Body of pancreas (tissue), 4 donors: Measurements from ENCODE around the gene OR52A1. TPM values are rescaled to one million over a fixed set of nuclear protein-coding genes. Genes with fewer than 3 reads are reported as not detected.

Experiments used
- ATAC-seq: fragments of 150-250 bp; one replicate; pipeline ENCODE4 v1.9.1; 2016
- DNase-seq, 4 donors: peaks; one replicate each; pipeline ENCODE4 v3.0.0-alpha.2; 2019
- H3K27ac ChIP-seq, 4 donors: fragments of 200-600 bp; sonication (generic); 1 replicate in 3 of 4; 2 replicates in 1 of 4; pipeline versions ENCODE4 v1.5.1 to v1.6.1; 2016 to 2019; ENCODE audit warnings: mild to moderate bottlenecking in 1 of 4, mixed read lengths in 1 of 4, moderate library complexity in 1 of 4
- H3K27me3 ChIP-seq, 2 donors: fragments of 200-600 bp; sonication (generic); one replicate each; pipeline ENCODE4 v1.6.0; 2016; ENCODE audit warnings: mild to moderate bottlenecking in 1 of 2
- H3K36me3 ChIP-seq, 2 donors: fragments of 200-600 bp; sonication (generic); replicated peaks in 1 of 2; 2 replicates each; pipeline ENCODE4 v1.5.1; 2016; ENCODE audit warnings: low read depth in 2 of 2; ENCODE audit not compliant: insufficient read depth in 1 of 2
- H3K4me1 ChIP-seq: fragments of 200-600 bp; sonication (generic); one replicate; pipeline ENCODE4 v1.6.0; 2016
- H3K4me3 ChIP-seq, 2 donors: fragments of 200-600 bp; sonication (generic); 1 replicate in 1 of 2; 2 replicates in 1 of 2; pipeline ENCODE4 v1.5.1; 2016 to 2019
- H3K9me3 ChIP-seq, 3 donors: fragments of 200-600 bp; sonication (generic); 1 replicate in 2 of 3; 2 replicates in 1 of 3; pipeline ENCODE4 v1.5.1; 2016
- POLR2A ChIP-seq, 3 donors: fragments of 450-650 bp; IDR thresholded peaks; one replicate each; pipeline ENCODE4 v1.6.1; 2016; ENCODE audit warnings: antibody characterized with exemption in 3 of 3, mild to moderate bottlenecking in 2 of 3
- WGBS, 2 donors: methylation state at CpG; one replicate each; pipeline ENCODE4 v1.1.5; 2017; 5-methylcytosine and 5-hydroxymethylcytosine counted together
- intact Hi-C: fragments of 100-400 bp; cut with DNase I; formaldehyde crosslinking; loops from one replicate; pipeline ENCODE4 v1.15.1; 2023
- total RNA-seq, 2 donors: library from RNA; depleted of rRNA; stranded (reverse); fragments of >200 nt; gene quantifications; one replicate each; pipeline ENCODE4 v1.1.0, GENCODE V29; 2016
- TF ChIP-seq, protein P1 (sequence below), 7 experiments: fragments of 450-650 bp in 4 of 7; fragments of 200-600 bp in 3 of 7; sonication (generic) in 3 of 7; IDR thresholded peaks; one replicate each; pipeline ENCODE4 v1.5.1; 2016 to 2019; ENCODE audit warnings: antibody characterized with exemption in 7 of 7

The OR52A1 gene
- not detected for total RNA-seq

DNA sequence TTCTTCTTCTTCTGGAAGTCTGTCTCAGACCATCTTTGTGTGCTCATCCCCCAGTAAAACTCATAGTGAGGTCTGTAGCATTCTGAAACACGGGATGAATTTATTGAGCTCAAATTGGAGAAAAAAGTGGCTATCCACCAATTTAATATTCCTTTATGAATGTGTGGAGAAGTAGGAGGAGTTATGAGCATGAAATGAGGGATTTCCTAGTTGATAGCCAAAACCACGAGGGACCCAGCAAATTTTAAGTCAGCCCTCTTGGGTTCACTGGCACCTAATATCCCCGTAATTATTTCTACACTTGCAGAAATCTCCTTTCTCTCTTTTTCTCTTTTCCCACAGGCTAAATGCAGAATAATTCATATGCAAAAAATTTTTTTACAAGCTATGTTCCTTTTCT lies at the start of gene OR52A1:
OR52A1 (minus strand) TSS at position 101 of the 400 bp plus-strand sequence. CDS start 2,388 bp downstream, outside the sequence.
- WGBS, 2 donors, result 43 to 58% methylated on average over 3 of the region's 3 CpGs
- no peak for DNase-seq

DNA sequence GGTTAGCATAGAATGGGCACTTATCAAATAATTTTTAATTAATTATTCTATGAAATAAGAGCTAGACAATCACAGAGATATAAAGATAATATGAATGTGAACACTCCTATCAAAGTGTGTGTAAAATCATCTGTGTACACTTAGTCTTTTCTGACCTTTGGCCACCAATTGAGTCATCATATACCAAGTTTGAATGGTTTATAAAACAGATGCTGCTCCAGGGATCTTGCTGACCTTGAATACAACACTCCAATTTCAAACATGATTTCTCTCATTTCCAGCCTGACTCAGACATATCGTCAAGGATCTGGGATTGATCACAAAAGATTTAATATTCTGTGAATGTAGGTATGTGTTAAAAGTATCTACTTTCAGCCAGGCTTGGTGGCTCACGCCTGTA lies 48.8 kb upstream of the OR52A1 start:
- ATAC-seq, result no peak
- DNase-seq, result no peak
- no peaks in the 10 kb centered on the region for H3K4me1 ChIP-seq
- H3K9me3 ChIP-seq, result no peaks in the 10 kb centered on the region
- H3K36me3 ChIP-seq, result no peaks in the 10 kb centered on the region
- intact Hi-C loops, result no loop called here
- H3K27ac ChIP-seq, result no peak overlapping the region
- H3K4me3 ChIP-seq, result no peak overlapping the region
- 34 to 39% methylated on average over 2 of the region's 2 CpGs for WGBS, 2 donors
- H3K27me3 ChIP-seq, result no peaks in the 10 kb centered on the region
- TF ChIP-seq, protein P1, sequence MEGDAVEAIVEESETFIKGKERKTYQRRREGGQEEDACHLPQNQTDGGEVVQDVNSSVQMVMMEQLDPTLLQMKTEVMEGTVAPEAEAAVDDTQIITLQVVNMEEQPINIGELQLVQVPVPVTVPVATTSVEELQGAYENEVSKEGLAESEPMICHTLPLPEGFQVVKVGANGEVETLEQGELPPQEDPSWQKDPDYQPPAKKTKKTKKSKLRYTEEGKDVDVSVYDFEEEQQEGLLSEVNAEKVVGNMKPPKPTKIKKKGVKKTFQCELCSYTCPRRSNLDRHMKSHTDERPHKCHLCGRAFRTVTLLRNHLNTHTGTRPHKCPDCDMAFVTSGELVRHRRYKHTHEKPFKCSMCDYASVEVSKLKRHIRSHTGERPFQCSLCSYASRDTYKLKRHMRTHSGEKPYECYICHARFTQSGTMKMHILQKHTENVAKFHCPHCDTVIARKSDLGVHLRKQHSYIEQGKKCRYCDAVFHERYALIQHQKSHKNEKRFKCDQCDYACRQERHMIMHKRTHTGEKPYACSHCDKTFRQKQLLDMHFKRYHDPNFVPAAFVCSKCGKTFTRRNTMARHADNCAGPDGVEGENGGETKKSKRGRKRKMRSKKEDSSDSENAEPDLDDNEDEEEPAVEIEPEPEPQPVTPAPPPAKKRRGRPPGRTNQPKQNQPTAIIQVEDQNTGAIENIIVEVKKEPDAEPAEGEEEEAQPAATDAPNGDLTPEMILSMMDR (IDR thresholded peaks at IDR 0.05), result no peak
- no peak for TF ChIP-seq POLR2A (IDR thresholded peaks at IDR 0.05)

More for the DNA sequence above, at the start of gene OR52A1:
- H3K36me3 ChIP-seq, result no peaks in the 10 kb centered on the region
- ATAC-seq, result no peak
- TF ChIP-seq POLR2A (IDR thresholded peaks at IDR 0.05), result no peak
- TF ChIP-seq, protein P1 (IDR thresholded peaks at IDR 0.05), result no peak
- H3K4me1 ChIP-seq, result no peaks in the 10 kb centered on the region
- intact Hi-C loops, result no loop called here
- H3K27me3 ChIP-seq, result no peaks in the 10 kb centered on the region
- H3K4me3 ChIP-seq, result no peak within 1 kb of the TSS
- H3K9me3 ChIP-seq, result no peaks in the 10 kb centered on the region
- no peak within 1 kb of the TSS for H3K27ac ChIP-seq

DNA sequence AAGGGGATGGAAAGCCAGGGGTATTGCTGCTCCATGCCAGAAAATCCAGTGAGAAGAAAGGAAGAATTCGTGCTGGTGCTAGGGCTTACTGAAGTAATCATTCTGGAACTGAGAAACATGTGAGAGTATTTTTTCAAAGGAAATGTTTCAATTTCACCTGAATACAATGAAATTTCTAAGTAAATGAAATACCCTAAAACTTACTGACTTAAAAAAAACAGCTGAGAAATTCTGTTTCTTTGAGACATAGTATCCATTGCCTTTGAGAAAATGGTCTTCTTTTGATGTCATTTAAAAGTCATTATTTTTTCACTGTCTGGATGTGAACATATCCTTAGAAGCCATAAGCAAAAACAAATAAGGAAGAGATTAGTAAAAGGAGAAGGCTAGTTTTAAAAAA lies 46.0 kb upstream of the OR52A1 start, which contains the start of gene OR51V1:
OR51V1 (minus strand) TSS at position 101 of the 400 bp plus-strand sequence; CDS start at position 101, 0 bp downstream.
- intact Hi-C loops, result no loop called here

GRCh38 chr11:5198285-5198684 lies 43.7 kb upstream of the OR52A1 start:
- no peaks in the 10 kb centered on the region for H3K27me3 ChIP-seq
- no peaks in the 10 kb centered on the region for H3K4me1 ChIP-seq
- no peak overlapping the region for H3K4me3 ChIP-seq
- TF ChIP-seq, protein P1 (IDR thresholded peaks at IDR 0.05), result no peak
- no peak for TF ChIP-seq POLR2A (IDR thresholded peaks at IDR 0.05)
- no peak for DNase-seq
- intact Hi-C loops, result no loop called here
- H3K36me3 ChIP-seq, result no peaks in the 10 kb centered on the region
- H3K27ac ChIP-seq, result no peak overlapping the region
- ATAC-seq, result no peak
- H3K9me3 ChIP-seq, result no peaks in the 10 kb centered on the region

More for the DNA sequence above, 46.0 kb upstream of the OR52A1 start, which contains the start of gene OR51V1:
- 36 to 38% methylated on average over 1 of the region's 1 CpG for WGBS, 2 donors
- DNase-seq, result no peak
- Histone ChIP-seq H3K27me3 (no peaks in the 10 kb centered on the region), H3K27ac (no peak within 1 kb of the TSS), H3K4me1 (no peaks in the 10 kb centered on the region), H3K36me3 (no peaks in the 10 kb centered on the region), H3K4me3 (no peak within 1 kb of the TSS), H3K9me3 (no peaks in the 10 kb centered on the region)
- TF ChIP-seq, protein P1 (IDR thresholded peaks at IDR 0.05), result no peak
- TF ChIP-seq POLR2A (IDR thresholded peaks at IDR 0.05), result no peak
- ATAC-seq, result no peak

GRCh38 chr11:5197536-5197935 lies 43.0 kb upstream of the OR52A1 start:
- ATAC-seq, result no peak

More at GRCh38 chr11:5197536-5197935, 43.0 kb upstream of the OR52A1 start:
- H3K4me3 ChIP-seq, result no peak overlapping the region
- no peaks in the 10 kb centered on the region for H3K4me1 ChIP-seq
- intact Hi-C loops, result no loop called here
- no peak overlapping the region for H3K27ac ChIP-seq
- no peaks in the 10 kb centered on the region for H3K9me3 ChIP-seq
- no peaks in the 10 kb centered on the region for H3K27me3 ChIP-seq
- TF ChIP-seq, protein P1 (IDR thresholded peaks at IDR 0.05), result no peak
- no peak for TF ChIP-seq POLR2A (IDR thresholded peaks at IDR 0.05)
- no peaks in the 10 kb centered on the region for H3K36me3 ChIP-seq
- no peak for DNase-seq
- 55 to 64% methylated on average over 3 of the region's 3 CpGs for WGBS, 2 donors
